WERI-Rb-1 (cell line): Measurements from ENCODE around the gene WDR45.

Source experiments
- DNase-seq: peaks from one replicate; pipeline ENCODE4 v3.0.0-alpha.2; 2020
- H3K27ac ChIP-seq: fragments of 250-450 bp; sonication (Bioruptor Pico); 2 replicates; pipeline ENCODE4 v1.5.1; 2020; ENCODE audit warnings: mild to moderate bottlenecking, moderate library complexity
- H3K27me3 ChIP-seq: fragments of 250-450 bp; sonication (Bioruptor Pico); 2 replicates; pipeline ENCODE4 v1.5.1; 2021; ENCODE audit warnings: mild to moderate bottlenecking, low read depth, moderate library complexity; ENCODE audit not compliant: insufficient read depth, severe bottlenecking
- H3K36me3 ChIP-seq: fragments of 250-450 bp; sonication (Bioruptor Pico); 2 replicates; pipeline ENCODE4 v1.5.1; 2020; ENCODE audit warnings: mild to moderate bottlenecking, moderate library complexity
- H3K4me3 ChIP-seq: 2 replicates; pipeline ENCODE4 v1.5.1; 2011; ENCODE audit warnings: low read depth, mild to moderate bottlenecking, control low read depth, low read length
- H3K9me3 ChIP-seq: fragments of 250-450 bp; sonication (Bioruptor Pico); 2 replicates; pipeline ENCODE4 v1.5.1; 2021; ENCODE audit warnings: mild to moderate bottlenecking, moderate library complexity; ENCODE audit not compliant: severe bottlenecking
- CTCF ChIP-seq: IDR thresholded peaks from 2 replicates; pipeline ENCODE4 v1.5.1; 2011; ENCODE audit warnings: low read depth, mild to moderate bottlenecking, control low read depth, inconsistent platforms, low read length

WDR45 gene

GRCh38 chrX:49061916-49062315, 17.8 kb downstream of the WDR45 start:
- Histone ChIP-seq H3K9me3 (no peaks in the 10 kb centered on the region), H3K4me3 (no peak overlapping the region), H3K27ac (no peak overlapping the region), H3K36me3 (no peaks in the 10 kb centered on the region), H3K27me3 (no peaks in the 10 kb centered on the region)
- no peak for TF ChIP-seq CTCF
- no peak for DNase-seq

- H3K27ac ChIP-seq = no peak overlapping the region
- no peak overlapping the region for H3K4me3 ChIP-seq
- no peaks in the 10 kb centered on the region for H3K27me3 ChIP-seq
- no peak for DNase-seq
- TF ChIP-seq CTCF = no peak
- no peaks in the 10 kb centered on the region for H3K36me3 ChIP-seq
- no peaks in the 10 kb centered on the region for H3K9me3 ChIP-seq
Observed at GRCh38 chrX:49061490-49061889, 18.2 kb downstream of the WDR45 start.

GRCh38 chrX:49060914-49061313, 18.8 kb downstream of the WDR45 start:
- DNase-seq = no peak
- H3K27ac ChIP-seq = no peak overlapping the region
- no peak overlapping the region for H3K4me3 ChIP-seq
- H3K36me3 ChIP-seq = no peaks in the 10 kb centered on the region
- no peaks in the 10 kb centered on the region for H3K27me3 ChIP-seq
- H3K9me3 ChIP-seq = no peaks in the 10 kb centered on the region
- TF ChIP-seq CTCF = no peak

GRCh38 chrX:49059681-49060085, 20.0 kb downstream of the WDR45 start:
- DNase-seq = no peak
- Histone ChIP-seq H3K27me3 (peaks cover 3% of the 10 kb centered on the region), H3K9me3 (no peaks in the 10 kb centered on the region), H3K36me3 (no peaks in the 10 kb centered on the region), H3K27ac (no peak overlapping the region), H3K4me3 (no peak overlapping the region)
- TF ChIP-seq CTCF = no peak

GRCh38 chrX:49059201-49059600, 20.5 kb downstream of the WDR45 start:
- TF ChIP-seq CTCF = no peak
- Histone ChIP-seq H3K27ac (no peak overlapping the region), H3K27me3 (peaks cover 8% of the 10 kb centered on the region), H3K4me3 (no peak overlapping the region), H3K9me3 (no peaks in the 10 kb centered on the region), H3K36me3 (no peaks in the 10 kb centered on the region)
- no peak for DNase-seq

- no peak within 1 kb of the TSS for H3K4me3 ChIP-seq
- no peak within 1 kb of the TSS for H3K27ac ChIP-seq
- TF ChIP-seq CTCF = no peak
Observed at GRCh38 chrX:49058794-49059193, 20.9 kb downstream of the WDR45 start, which contains the start of gene CCDC120. Gene CCDC120 (plus strand): TSS chrX:49058999. CDS start chrX:49062042, 3,043 bp downstream.

More at GRCh38 chrX:49058794-49059193, 20.9 kb downstream of the WDR45 start, which contains the start of gene CCDC120:
- Histone ChIP-seq H3K9me3 (peaks cover 2% of the 10 kb centered on the region), H3K27me3 (peaks cover 9% of the 10 kb centered on the region), H3K36me3 (no peaks in the 10 kb centered on the region)
- DNase-seq = no peak
